Sigmoid colon (tissue), 7 donors: Measurements from ENCODE around the gene APRT. TPM values are rescaled to one million over a fixed set of nuclear protein-coding genes. Genes with fewer than 3 reads are reported as not detected.
A peak's percentile ranks its signal among the peaks of the same experiment; 100 is the strongest.

Experiments used
- DNase-seq: peaks from one replicate; pipeline ENCODE4 v3.0.0-alpha.2; 2019
- H3K27ac ChIP-seq, 4 donors: fragments of 200-600 bp; sonication (generic); one replicate each; pipeline ENCODE4 v1.5.1; 2016 to 2019; ENCODE audit warnings: mild to moderate bottlenecking in 1 of 4
- H3K27me3 ChIP-seq, 3 donors: fragments of 200-600 bp; sonication (generic); one replicate each; pipeline ENCODE4 v1.5.1; 2019; ENCODE audit warnings: mild to moderate bottlenecking in 1 of 3
- H3K36me3 ChIP-seq, 4 donors: fragments of 200-600 bp; sonication (generic); one replicate each; pipeline ENCODE4 v1.5.1; 2016 to 2019
- H3K4me1 ChIP-seq, 4 donors: fragments of 200-600 bp; sonication (generic); one replicate each; pipeline ENCODE4 v1.5.1; 2017 to 2019
- H3K4me3 ChIP-seq, 4 donors: fragments of 200-600 bp; sonication (generic); one replicate each; pipeline ENCODE4 v1.5.1; 2017 to 2019; ENCODE audit warnings: mild to moderate bottlenecking in 2 of 4, moderate library complexity in 1 of 4
- H3K9me3 ChIP-seq, 4 donors: fragments of 200-600 bp in 3 of 4; sonication (generic) in 3 of 4; one replicate each; pipeline versions ENCODE4 v1.5.1 to v1.6.1; 2013 to 2019
- EP300 ChIP-seq, 4 donors: sonication (generic); formaldehyde crosslinking; IDR thresholded peaks; one replicate each; pipeline ENCODE4 v1.6.1; 2017; ENCODE audit warnings: antibody characterized with exemption in 4 of 4
- POLR2A ChIP-seq, 2 donors: fragments of 450-650 bp; IDR thresholded peaks; one replicate each; pipeline ENCODE4 v1.6.1; 2016; ENCODE audit warnings: antibody characterized with exemption in 2 of 2, mild to moderate bottlenecking in 2 of 2, moderate library complexity in 2 of 2
- POLR2AphosphoS5 ChIP-seq, 4 donors: sonication (generic); formaldehyde crosslinking; IDR thresholded peaks; one replicate each; pipeline ENCODE4 v1.6.1; 2017; ENCODE audit warnings: antibody characterized with exemption in 4 of 4
- WGBS, 2 donors: extraction: QIAGEN DNeasy Blood & Tissue Kit; methylation state at CpG; one replicate each; pipeline ENCODE4 v1.1.7; 2013; 5-methylcytosine and 5-hydroxymethylcytosine counted together
- intact Hi-C: fragments of 100-400 bp; cut with DNase I; formaldehyde crosslinking; loops from one replicate; pipeline ENCODE4 v1.15.1; 2023
- polyA plus RNA-seq, 3 donors: library from polyadenylated mRNA; stranded (reverse); fragments of 200-250 nt; gene quantifications; one replicate each; pipeline ENCODE4 v1.2.3, GENCODE V29; 2013
- total RNA-seq, 4 donors: library from RNA; depleted of rRNA; stranded (reverse); fragments of >200 nt; gene quantifications; one replicate each; pipeline ENCODE4 v1.1.0, GENCODE V29; 2016
- TF ChIP-seq, protein P1 (sequence below), 4 experiments: fragments of 450-650 bp in 3 of 4; fragments of 200-600 bp in 1 of 4; IDR thresholded peaks; one replicate each; pipeline ENCODE4 v1.5.1; 2016 to 2019; ENCODE audit warnings: antibody characterized with exemption in 4 of 4, mild to moderate bottlenecking in 3 of 4, moderate library complexity in 2 of 4
- donor health status: healthy with polysubstance abuse.
- donor health status: Bipolar disorder and iron deficiency.
- donor health status: healthy.

The APRT gene
- total and polyA plus RNA-seq, 7 donors: 56.6 to 329 (median 78.3) TPM

DNA sequence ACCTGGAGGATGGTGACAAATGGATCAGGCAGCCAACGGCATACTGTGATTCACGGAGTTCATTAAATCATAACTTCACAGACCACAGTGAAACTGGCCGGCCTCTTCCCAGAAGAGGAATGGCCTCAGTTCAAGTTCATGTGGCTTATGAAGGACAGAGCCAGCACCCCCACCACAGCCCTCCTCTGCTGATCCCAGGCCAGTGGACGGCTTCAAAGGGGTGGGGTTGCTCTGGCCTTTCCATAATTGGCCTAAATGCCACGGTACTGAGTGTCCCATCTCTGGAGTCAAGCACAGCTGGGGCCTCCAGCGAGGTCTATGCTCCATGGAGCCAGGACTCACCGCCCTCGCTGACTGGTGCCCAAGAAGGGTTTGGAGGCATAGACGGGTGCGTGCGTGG lies 23.7 kb upstream of the APRT start:
- intact Hi-C loops: no loop called here
- TF ChIP-seq POLR2AphosphoS5 (IDR thresholded peaks at IDR 0.05) (peak in 3 of 4 donors; percentile 56 to 62 (median 58)), POLR2A (IDR thresholded peaks at IDR 0.05) (no peak), EP300 (IDR thresholded peaks at IDR 0.05) (no peak)
- TF ChIP-seq, protein P1, sequence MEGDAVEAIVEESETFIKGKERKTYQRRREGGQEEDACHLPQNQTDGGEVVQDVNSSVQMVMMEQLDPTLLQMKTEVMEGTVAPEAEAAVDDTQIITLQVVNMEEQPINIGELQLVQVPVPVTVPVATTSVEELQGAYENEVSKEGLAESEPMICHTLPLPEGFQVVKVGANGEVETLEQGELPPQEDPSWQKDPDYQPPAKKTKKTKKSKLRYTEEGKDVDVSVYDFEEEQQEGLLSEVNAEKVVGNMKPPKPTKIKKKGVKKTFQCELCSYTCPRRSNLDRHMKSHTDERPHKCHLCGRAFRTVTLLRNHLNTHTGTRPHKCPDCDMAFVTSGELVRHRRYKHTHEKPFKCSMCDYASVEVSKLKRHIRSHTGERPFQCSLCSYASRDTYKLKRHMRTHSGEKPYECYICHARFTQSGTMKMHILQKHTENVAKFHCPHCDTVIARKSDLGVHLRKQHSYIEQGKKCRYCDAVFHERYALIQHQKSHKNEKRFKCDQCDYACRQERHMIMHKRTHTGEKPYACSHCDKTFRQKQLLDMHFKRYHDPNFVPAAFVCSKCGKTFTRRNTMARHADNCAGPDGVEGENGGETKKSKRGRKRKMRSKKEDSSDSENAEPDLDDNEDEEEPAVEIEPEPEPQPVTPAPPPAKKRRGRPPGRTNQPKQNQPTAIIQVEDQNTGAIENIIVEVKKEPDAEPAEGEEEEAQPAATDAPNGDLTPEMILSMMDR (IDR thresholded peaks at IDR 0.05): no peak
- 79 to 91% methylated on average over 11 of the region's 11 CpGs for WGBS, 2 donors

GRCh38 chr16:88834670-88835069 lies 22.9 kb upstream of the APRT start:
- intact Hi-C loops: no loop called here
- no peak overlapping the region for H3K4me3 ChIP-seq
- WGBS, 2 donors: 91 to 92% methylated on average over 13 of the region's 13 CpGs
- no peaks in the 10 kb centered on the region for H3K9me3 ChIP-seq
- TF ChIP-seq, protein P1 (IDR thresholded peaks at IDR 0.05): no peak
- peaks cover 0 to 36% (median 9%) of the 10 kb centered on the region in 4 donors for H3K36me3 ChIP-seq
- peak overlapping the region in 2 of 4 donors; percentile 11 to 17 for H3K27ac ChIP-seq
- no peak for DNase-seq
- H3K27me3 ChIP-seq: no peaks in the 10 kb centered on the region
- H3K4me1 ChIP-seq: no peaks in the 10 kb centered on the region

More for the DNA sequence above, 23.7 kb upstream of the APRT start:
- DNase-seq: peak; percentile 80
- H3K4me1 ChIP-seq: no peaks in the 10 kb centered on the region
- no peak overlapping the region for H3K4me3 ChIP-seq
- no peaks in the 10 kb centered on the region for H3K27me3 ChIP-seq
- peak overlapping the region in 1 of 4 donors; percentile 17 for H3K27ac ChIP-seq
- H3K36me3 ChIP-seq: peaks cover 0 to 42% (median 16%) of the 10 kb centered on the region in 4 donors
- H3K9me3 ChIP-seq: no peaks in the 10 kb centered on the region

GRCh38 chr16:88833086-88833485 lies 21.4 kb upstream of the APRT start:
- no peak overlapping the region for H3K4me3 ChIP-seq
- H3K27me3 ChIP-seq: no peaks in the 10 kb centered on the region
- intact Hi-C loops: no loop called here
- 95 to 96% methylated on average over 13 of the region's 13 CpGs for WGBS, 2 donors
- peaks cover 0 to 33% (median 3%) of the 10 kb centered on the region in 4 donors for H3K36me3 ChIP-seq
- no peaks in the 10 kb centered on the region for H3K4me1 ChIP-seq
- H3K27ac ChIP-seq: no peak overlapping the region
- H3K9me3 ChIP-seq: no peaks in the 10 kb centered on the region
- TF ChIP-seq EP300 (IDR thresholded peaks at IDR 0.05): no peak
- no peak for TF ChIP-seq POLR2AphosphoS5 (IDR thresholded peaks at IDR 0.05)
- TF ChIP-seq, protein P1 (IDR thresholded peaks at IDR 0.05): no peak
- no peak for TF ChIP-seq POLR2A (IDR thresholded peaks at IDR 0.05)
- DNase-seq: no peak

GRCh38 chr16:88831838-88832237 lies 20.1 kb upstream of the APRT start:
- intact Hi-C loops: no loop called here
- Histone ChIP-seq H3K9me3 (no peaks in the 10 kb centered on the region), H3K27me3 (no peaks in the 10 kb centered on the region), H3K4me3 (no peak overlapping the region), H3K4me1 (no peaks in the 10 kb centered on the region), H3K27ac (no peak overlapping the region), H3K36me3 (peaks cover 0 to 36% (median 7%) of the 10 kb centered on the region in 4 donors)
- TF ChIP-seq POLR2AphosphoS5 (IDR thresholded peaks at IDR 0.05): peak in 1 of 4 donors; percentile 9
- no peak for TF ChIP-seq EP300 (IDR thresholded peaks at IDR 0.05)
- WGBS, 2 donors: 85 to 87% methylated on average over 13 of the region's 13 CpGs
- no peak for DNase-seq

DNA sequence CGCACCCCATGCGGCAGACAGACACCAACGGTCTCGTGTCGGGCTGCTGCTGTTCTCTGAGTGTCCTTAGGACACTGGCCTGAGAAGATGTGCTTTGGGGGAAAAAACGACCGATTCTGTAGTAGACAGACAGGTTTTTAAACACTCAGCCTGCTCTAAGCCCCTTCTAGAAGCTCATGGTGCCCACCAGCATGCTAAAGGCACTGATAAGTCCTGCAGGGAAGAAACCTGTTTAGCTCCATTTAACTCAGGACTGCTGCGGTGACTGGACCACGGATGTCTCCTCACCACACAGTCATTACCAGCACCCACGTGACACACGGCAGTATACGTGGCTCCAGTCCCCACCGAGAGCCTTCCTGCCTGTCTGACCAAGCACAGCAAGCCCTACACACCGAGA lies 19.1 kb upstream of the APRT start:
- no peak for TF ChIP-seq POLR2A (IDR thresholded peaks at IDR 0.05)
- TF ChIP-seq EP300 (IDR thresholded peaks at IDR 0.05): no peak
- TF ChIP-seq, protein P1 (IDR thresholded peaks at IDR 0.05): no peak
- TF ChIP-seq POLR2AphosphoS5 (IDR thresholded peaks at IDR 0.05): no peak
- 91 to 92% methylated on average over 14 of the region's 14 CpGs for WGBS, 2 donors
- Histone ChIP-seq H3K4me1 (no peaks in the 10 kb centered on the region), H3K9me3 (no peaks in the 10 kb centered on the region), H3K4me3 (no peak overlapping the region), H3K27me3 (no peaks in the 10 kb centered on the region), H3K36me3 (peaks cover 0 to 45% (median 6%) of the 10 kb centered on the region in 4 donors), H3K27ac (peak overlapping the region in 2 of 4 donors; percentile 5 to 57)
- intact Hi-C loops: no loop called here
- no peak for DNase-seq
